HCT116 (cell line): ENCODE measurements around the gene SUCNR1.

Experiments used
- CTCF ChIP-seq, 3 experiments: fragments of 200-600 bp in 1 of 3; sonication (generic) in 1 of 3; IDR thresholded peaks in 2 of 3; conservative IDR thresholded peaks in 1 of 3; 2 replicates each; pipeline ENCODE4 v1.5.1; 2012 to 2017; ENCODE audit warnings: low read depth in 2 of 3, low read length in 2 of 3, antibody characterized with exemption in 1 of 3, borderline replicate concordance in 1 of 3, control low read depth in 1 of 3, mild to moderate bottlenecking in 1 of 3, mixed read lengths in 1 of 3, mixed run types in 1 of 3, moderate library complexity in 1 of 3; ENCODE audit not compliant: insufficient read depth in 1 of 3
- MAX ChIP-seq: IDR thresholded peaks from 2 replicates; pipeline ENCODE4 v1.6.1; 2012
- POLR2AphosphoS5 ChIP-seq: IDR thresholded peaks from 2 replicates; pipeline ENCODE4 v1.6.1; 2011; ENCODE audit warnings: mild to moderate bottlenecking, low read depth, low read length, moderate library complexity
- SRF ChIP-seq: IDR thresholded peaks from 2 replicates; pipeline ENCODE4 v1.6.1; 2012; ENCODE audit warnings: low read depth
- TCF7L2 ChIP-seq: IDR thresholded peaks from 2 replicates; pipeline ENCODE4 v1.7.0; 2011; ENCODE audit warnings: borderline replicate concordance, inconsistent platforms; ENCODE audit not compliant: insufficient read depth, insufficient read length; ENCODE audit errors: extremely low read depth
- ZFX ChIP-seq: fragments of 450-650 bp; IDR thresholded peaks from 2 replicates; pipeline ENCODE4 v1.6.1; 2017
- TF ChIP-seq, protein P1 (sequence below): IDR thresholded peaks from 2 replicates; pipeline ENCODE4 v1.6.1; 2011; ENCODE audit warnings: mild to moderate bottlenecking, low read length, moderate library complexity; ENCODE audit not compliant: insufficient replicate concordance; ENCODE audit errors: extremely low read depth

DNA sequence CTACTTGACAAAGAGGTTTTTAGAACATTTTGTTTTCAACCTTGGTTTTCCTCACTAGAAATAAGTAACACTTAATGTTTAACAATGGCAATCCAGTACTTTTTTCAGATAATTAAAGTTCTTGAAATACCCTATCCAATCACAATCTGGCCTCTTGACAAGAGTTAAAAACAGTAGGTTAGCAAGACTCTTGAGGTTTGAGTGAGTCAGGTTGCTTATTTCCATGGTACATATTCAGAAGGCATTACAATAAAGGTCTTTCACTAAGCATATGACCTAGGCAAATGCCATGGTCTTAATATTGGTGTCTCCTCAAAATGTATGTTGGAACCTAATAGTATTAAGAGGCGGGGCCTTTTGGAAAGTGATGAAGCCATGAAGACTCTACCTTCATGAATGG, 5.6 kb downstream of the SUCNR1 start:
- TF ChIP-seq SRF (no peak), TCF7L2 (no peak), ZFX (no peak), CTCF (IDR thresholded peaks at IDR 0.05 in 2 of 3, conservative IDR thresholded peaks at IDR 0.05 in 1 of 3; ENCODE audit: borderline replicate concordance in 1 of 3, insufficient read depth in 1 of 3, low read depth in 2 of 3, low read length in 2 of 3) (no peak), POLR2AphosphoS5 (no peak), MAX (no peak)
- TF ChIP-seq, protein P1, sequence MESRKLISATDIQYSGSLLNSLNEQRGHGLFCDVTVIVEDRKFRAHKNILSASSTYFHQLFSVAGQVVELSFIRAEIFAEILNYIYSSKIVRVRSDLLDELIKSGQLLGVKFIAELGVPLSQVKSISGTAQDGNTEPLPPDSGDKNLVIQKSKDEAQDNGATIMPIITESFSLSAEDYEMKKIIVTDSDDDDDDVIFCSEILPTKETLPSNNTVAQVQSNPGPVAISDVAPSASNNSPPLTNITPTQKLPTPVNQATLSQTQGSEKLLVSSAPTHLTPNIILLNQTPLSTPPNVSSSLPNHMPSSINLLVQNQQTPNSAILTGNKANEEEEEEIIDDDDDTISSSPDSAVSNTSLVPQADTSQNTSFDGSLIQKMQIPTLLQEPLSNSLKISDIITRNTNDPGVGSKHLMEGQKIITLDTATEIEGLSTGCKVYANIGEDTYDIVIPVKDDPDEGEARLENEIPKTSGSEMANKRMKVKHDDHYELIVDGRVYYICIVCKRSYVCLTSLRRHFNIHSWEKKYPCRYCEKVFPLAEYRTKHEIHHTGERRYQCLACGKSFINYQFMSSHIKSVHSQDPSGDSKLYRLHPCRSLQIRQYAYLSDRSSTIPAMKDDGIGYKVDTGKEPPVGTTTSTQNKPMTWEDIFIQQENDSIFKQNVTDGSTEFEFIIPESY: no peak
